Measurements from ENCODE around the gene FLAD1.

DNA sequence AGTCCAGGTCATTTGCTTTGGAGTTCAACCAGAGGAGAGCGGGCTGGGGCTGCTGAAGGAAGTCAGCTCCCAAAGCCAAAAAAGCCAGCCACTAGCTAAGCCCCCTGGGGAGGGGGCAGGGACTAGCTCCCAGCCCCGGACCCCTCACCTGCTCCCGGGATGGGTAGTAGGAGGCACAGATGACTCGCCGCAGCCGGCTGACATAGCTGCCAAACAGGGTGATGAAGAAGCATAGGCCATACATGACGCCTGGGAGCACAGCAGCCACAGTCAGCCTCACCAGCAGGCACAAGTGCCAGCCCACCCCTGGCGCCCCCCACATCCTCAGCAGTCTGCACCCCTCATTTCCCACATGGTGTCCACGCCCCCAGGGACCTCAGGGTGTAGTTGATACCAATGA, 43.0 kb downstream of the FLAD1 start:
- TF ChIP-seq ZNF670 (tag by site-specific recombination; IDR thresholded peaks at IDR 0.05; ENCODE audit: low read depth) (no peak), ZEB2 (tag by site-specific recombination; IDR thresholded peaks at IDR 0.05) (no peak), ZNF366 (tag by site-specific recombination; conservative IDR thresholded peaks at IDR 0.05) (no peak), ZNF707 (tag by site-specific recombination; IDR thresholded peaks at IDR 0.05) (no peak), ZNF776 (tag by site-specific recombination; IDR thresholded peaks at IDR 0.05; ENCODE audit: borderline replicate concordance) (no peak), ZNF660 (tag by site-specific recombination; IDR thresholded peaks at IDR 0.05) (no peak), ZFP3 (tag by site-specific recombination; IDR thresholded peaks at IDR 0.05; ENCODE audit: low read depth) (no peak), YY1 (tag by site-specific recombination; IDR thresholded peaks at IDR 0.05) (no peak), ZNF2 (tag by site-specific recombination; IDR thresholded peaks at IDR 0.05) (no peak), ZNF596 (tag by site-specific recombination; IDR thresholded peaks at IDR 0.05) (no peak)
- TF ChIP-seq, protein P1, sequence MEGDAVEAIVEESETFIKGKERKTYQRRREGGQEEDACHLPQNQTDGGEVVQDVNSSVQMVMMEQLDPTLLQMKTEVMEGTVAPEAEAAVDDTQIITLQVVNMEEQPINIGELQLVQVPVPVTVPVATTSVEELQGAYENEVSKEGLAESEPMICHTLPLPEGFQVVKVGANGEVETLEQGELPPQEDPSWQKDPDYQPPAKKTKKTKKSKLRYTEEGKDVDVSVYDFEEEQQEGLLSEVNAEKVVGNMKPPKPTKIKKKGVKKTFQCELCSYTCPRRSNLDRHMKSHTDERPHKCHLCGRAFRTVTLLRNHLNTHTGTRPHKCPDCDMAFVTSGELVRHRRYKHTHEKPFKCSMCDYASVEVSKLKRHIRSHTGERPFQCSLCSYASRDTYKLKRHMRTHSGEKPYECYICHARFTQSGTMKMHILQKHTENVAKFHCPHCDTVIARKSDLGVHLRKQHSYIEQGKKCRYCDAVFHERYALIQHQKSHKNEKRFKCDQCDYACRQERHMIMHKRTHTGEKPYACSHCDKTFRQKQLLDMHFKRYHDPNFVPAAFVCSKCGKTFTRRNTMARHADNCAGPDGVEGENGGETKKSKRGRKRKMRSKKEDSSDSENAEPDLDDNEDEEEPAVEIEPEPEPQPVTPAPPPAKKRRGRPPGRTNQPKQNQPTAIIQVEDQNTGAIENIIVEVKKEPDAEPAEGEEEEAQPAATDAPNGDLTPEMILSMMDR (tag by site-specific recombination; IDR thresholded peaks at IDR 0.05): no peak
- TF ChIP-seq, protein P2, sequence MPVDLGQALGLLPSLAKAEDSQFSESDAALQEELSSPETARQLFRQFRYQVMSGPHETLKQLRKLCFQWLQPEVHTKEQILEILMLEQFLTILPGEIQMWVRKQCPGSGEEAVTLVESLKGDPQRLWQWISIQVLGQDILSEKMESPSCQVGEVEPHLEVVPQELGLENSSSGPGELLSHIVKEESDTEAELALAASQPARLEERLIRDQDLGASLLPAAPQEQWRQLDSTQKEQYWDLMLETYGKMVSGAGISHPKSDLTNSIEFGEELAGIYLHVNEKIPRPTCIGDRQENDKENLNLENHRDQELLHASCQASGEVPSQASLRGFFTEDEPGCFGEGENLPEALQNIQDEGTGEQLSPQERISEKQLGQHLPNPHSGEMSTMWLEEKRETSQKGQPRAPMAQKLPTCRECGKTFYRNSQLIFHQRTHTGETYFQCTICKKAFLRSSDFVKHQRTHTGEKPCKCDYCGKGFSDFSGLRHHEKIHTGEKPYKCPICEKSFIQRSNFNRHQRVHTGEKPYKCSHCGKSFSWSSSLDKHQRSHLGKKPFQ (tag by site-specific recombination; IDR thresholded peaks at IDR 0.05): no peak
- TF ChIP-seq, protein P3, sequence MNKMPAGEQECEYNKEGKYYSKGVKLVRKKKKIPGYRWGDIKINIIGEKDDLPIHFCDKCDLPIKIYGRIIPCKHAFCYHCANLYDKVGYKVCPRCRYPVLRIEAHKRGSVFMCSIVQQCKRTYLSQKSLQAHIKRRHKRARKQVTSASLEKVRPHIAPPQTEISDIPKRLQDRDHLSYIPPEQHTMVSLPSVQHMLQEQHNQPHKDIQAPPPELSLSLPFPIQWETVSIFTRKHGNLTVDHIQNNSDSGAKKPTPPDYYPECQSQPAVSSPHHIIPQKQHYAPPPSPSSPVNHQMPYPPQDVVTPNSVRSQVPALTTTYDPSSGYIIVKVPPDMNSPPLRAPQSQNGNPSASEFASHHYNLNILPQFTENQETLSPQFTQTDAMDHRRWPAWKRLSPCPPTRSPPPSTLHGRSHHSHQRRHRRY (tag by site-specific recombination; IDR thresholded peaks at IDR 0.05): no peak
- TF ChIP-seq, protein P4, sequence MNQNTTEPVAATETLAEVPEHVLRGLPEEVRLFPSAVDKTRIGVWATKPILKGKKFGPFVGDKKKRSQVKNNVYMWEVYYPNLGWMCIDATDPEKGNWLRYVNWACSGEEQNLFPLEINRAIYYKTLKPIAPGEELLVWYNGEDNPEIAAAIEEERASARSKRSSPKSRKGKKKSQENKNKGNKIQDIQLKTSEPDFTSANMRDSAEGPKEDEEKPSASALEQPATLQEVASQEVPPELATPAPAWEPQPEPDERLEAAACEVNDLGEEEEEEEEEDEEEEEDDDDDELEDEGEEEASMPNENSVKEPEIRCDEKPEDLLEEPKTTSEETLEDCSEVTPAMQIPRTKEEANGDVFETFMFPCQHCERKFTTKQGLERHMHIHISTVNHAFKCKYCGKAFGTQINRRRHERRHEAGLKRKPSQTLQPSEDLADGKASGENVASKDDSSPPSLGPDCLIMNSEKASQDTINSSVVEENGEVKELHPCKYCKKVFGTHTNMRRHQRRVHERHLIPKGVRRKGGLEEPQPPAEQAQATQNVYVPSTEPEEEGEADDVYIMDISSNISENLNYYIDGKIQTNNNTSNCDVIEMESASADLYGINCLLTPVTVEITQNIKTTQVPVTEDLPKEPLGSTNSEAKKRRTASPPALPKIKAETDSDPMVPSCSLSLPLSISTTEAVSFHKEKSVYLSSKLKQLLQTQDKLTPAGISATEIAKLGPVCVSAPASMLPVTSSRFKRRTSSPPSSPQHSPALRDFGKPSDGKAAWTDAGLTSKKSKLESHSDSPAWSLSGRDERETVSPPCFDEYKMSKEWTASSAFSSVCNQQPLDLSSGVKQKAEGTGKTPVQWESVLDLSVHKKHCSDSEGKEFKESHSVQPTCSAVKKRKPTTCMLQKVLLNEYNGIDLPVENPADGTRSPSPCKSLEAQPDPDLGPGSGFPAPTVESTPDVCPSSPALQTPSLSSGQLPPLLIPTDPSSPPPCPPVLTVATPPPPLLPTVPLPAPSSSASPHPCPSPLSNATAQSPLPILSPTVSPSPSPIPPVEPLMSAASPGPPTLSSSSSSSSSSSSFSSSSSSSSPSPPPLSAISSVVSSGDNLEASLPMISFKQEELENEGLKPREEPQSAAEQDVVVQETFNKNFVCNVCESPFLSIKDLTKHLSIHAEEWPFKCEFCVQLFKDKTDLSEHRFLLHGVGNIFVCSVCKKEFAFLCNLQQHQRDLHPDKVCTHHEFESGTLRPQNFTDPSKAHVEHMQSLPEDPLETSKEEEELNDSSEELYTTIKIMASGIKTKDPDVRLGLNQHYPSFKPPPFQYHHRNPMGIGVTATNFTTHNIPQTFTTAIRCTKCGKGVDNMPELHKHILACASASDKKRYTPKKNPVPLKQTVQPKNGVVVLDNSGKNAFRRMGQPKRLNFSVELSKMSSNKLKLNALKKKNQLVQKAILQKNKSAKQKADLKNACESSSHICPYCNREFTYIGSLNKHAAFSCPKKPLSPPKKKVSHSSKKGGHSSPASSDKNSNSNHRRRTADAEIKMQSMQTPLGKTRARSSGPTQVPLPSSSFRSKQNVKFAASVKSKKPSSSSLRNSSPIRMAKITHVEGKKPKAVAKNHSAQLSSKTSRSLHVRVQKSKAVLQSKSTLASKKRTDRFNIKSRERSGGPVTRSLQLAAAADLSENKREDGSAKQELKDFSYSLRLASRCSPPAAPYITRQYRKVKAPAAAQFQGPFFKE (tag by site-specific recombination; IDR thresholded peaks at IDR 0.05; ENCODE audit: borderline replicate concordance): no peak

All from HEK293 (cell line).